Spleen (tissue), 11 donors: ENCODE data around the gene SLC17A8. TPM values are rescaled to one million over a fixed set of nuclear protein-coding genes. Genes with fewer than 3 reads are reported as not detected.

Experiments
- DNase-seq: peaks from one replicate; pipeline ENCODE4 v3.0.0-alpha.2; 2020
- H3K27ac ChIP-seq, 8 donors: fragments of 200-600 bp; sonication (generic) in 7 of 8; 1 replicate in 4 of 8; 2 replicates in 4 of 8; pipeline versions ENCODE4 v1.5.0 to v1.8.0; 2016 to 2021; ENCODE audit warnings: inconsistent platforms in 4 of 8, mild to moderate bottlenecking in 4 of 8, moderate library complexity in 1 of 8
- H3K27me3 ChIP-seq, 7 donors: fragments of 200-600 bp; sonication (generic) in 6 of 7; replicated peaks in 1 of 7; 1 replicate in 4 of 7; 2 replicates in 3 of 7; pipeline versions ENCODE4 v1.5.0 to v1.8.0; 2016 to 2021; ENCODE audit warnings: inconsistent platforms in 3 of 7, mild to moderate bottlenecking in 1 of 7
- H3K36me3 ChIP-seq, 6 donors: fragments of 200-600 bp; sonication (generic) in 5 of 6; 1 replicate in 4 of 6; 2 replicates in 2 of 6; pipeline versions ENCODE4 v1.5.0 to v1.8.0; 2016 to 2021; ENCODE audit warnings: inconsistent platforms in 2 of 6
- H3K4me1 ChIP-seq, 6 donors: fragments of 200-600 bp; sonication (generic) in 5 of 6; 1 replicate in 3 of 6; 2 replicates in 3 of 6; pipeline versions ENCODE4 v1.5.0 to v1.8.0; 2016 to 2021; ENCODE audit warnings: inconsistent platforms in 3 of 6
- H3K4me3 ChIP-seq, 8 donors: fragments of 200-600 bp; sonication (generic) in 7 of 8; 1 replicate in 4 of 8; 2 replicates in 4 of 8; pipeline versions ENCODE4 v1.5.0 to v1.8.0; 2016 to 2021; ENCODE audit warnings: inconsistent platforms in 4 of 8, mild to moderate bottlenecking in 4 of 8, moderate library complexity in 2 of 8
- H3K9me3 ChIP-seq, 8 donors: fragments of 200-600 bp; sonication (generic) in 7 of 8; 1 replicate in 4 of 8; 2 replicates in 4 of 8; pipeline versions ENCODE4 v1.5.0 to v1.8.0; 2016 to 2021; ENCODE audit warnings: inconsistent platforms in 4 of 8
- CTCF ChIP-seq, 11 experiments: fragments of 200-600 bp in 7 of 11; fragments of 450-650 bp in 4 of 11; sonication (generic) in 4 of 11; IDR thresholded peaks in 8 of 11; conservative IDR thresholded peaks in 3 of 11; 1 replicate in 7 of 11; 2 replicates in 4 of 11; pipeline versions ENCODE4 v1.4.0 to v1.8.0; 2016 to 2021; ENCODE audit warnings: antibody characterized with exemption in 11 of 11, inconsistent platforms in 4 of 11, mild to moderate bottlenecking in 1 of 11
- POLR2A ChIP-seq, 3 donors: fragments of 450-650 bp; IDR thresholded peaks; one replicate each; pipeline ENCODE4 v1.5.1; 2017; ENCODE audit warnings: antibody characterized with exemption in 3 of 3, mild to moderate bottlenecking in 1 of 3
- POLR2AphosphoS5 ChIP-seq, 3 donors: sonication (generic); formaldehyde crosslinking; IDR thresholded peaks; one replicate each; pipeline ENCODE4 v1.5.1; 2017; ENCODE audit warnings: antibody characterized with exemption in 3 of 3
- WGBS, 5 donors: extraction: QIAGEN DNeasy Blood & Tissue Kit in 3 of 5; methylation state at CpG; one replicate each; pipeline versions ENCODE4 v1.1.5 to v1.1.7; 2013 to 2018; 5-methylcytosine and 5-hydroxymethylcytosine counted together
- intact Hi-C: fragments of 100-400 bp; cut with DNase I; formaldehyde crosslinking; loops from one replicate; pipeline ENCODE4 v1.15.0; 2023; ENCODE audit warnings: low total_unique reads
- polyA plus RNA-seq, 3 donors: library from polyadenylated mRNA; stranded (reverse); fragments of 200-250 nt; gene quantifications; one replicate each; pipeline ENCODE4 v1.2.1, GENCODE V29; 2013
- total RNA-seq, 7 donors: library from RNA; depleted of rRNA in 3 of 7; stranded (reverse); fragments of >200 nt in 3 of 7; fragmentation: NEBNext Ultra II Directional in 4 of 7; extraction: Animal tissue kit (Norgen Biotek cat#: 25700) in 4 of 7; gene quantifications; one replicate each; pipeline versions ENCODE4 v1.1.0 to v1.2.1, GENCODE V29; 2016 to 2021
- donor health status: healthy with polysubstance abuse.
- donor health status: DM: no; HTN: no; CAD: no; lungs with moderate emphysema.
- donor health status: DM: no; HTN: no; CAD: no.
- donor health status: Bipolar disorder and iron deficiency.
- donor health status: healthy.
- donor health status: DM: no; HTN: no; CAD: no.
- donor health status: DM: yes; HTN: yes; CAD: no.

The SLC17A8 gene
- total and polyA plus RNA-seq, 10 donors = 0.02 to 0.34 TPM; not detected in 8

DNA sequence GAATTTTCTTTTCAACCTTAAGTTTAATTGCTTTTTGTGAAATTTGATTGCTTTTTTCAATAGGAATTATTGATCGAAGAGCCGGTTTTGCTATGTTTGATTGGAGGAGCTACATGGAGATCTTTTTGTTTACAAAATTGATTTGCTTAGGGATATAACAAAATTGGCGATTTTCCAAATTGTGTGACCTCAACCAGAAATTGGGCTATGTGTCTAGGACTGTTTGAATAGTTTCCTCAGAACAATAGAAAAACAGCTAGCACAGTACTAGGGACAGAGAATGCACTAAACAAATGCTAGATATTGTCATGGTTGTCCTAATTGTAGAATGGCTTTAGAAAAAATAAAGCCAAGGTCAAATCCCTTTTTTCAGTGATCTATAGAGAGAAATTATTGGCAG is 2.4 kb downstream of the SLC17A8 start:
- Histone ChIP-seq H3K4me1 (no peaks in the 10 kb centered on the region), H3K4me3 (no peak overlapping the region), H3K27me3 (peaks cover 0 to 43% (median 0%) of the 10 kb centered on the region in 7 donors), H3K36me3 (no peaks in the 10 kb centered on the region), H3K27ac (no peak overlapping the region), H3K9me3 (no peaks in the 10 kb centered on the region)
- DNase-seq = no peak
- WGBS, 5 donors = 74 to 90% (median 85%) methylated on average over 3 of the region's 3 CpGs
- TF ChIP-seq POLR2AphosphoS5 (IDR thresholded peaks at IDR 0.05) (no peak), POLR2A (IDR thresholded peaks at IDR 0.05) (no peak), CTCF (IDR thresholded peaks at IDR 0.05 in 8 of 11, conservative IDR thresholded peaks at IDR 0.05 in 3 of 11) (no peak)
- intact Hi-C loops = loop anchor here (10.0 kb wide), 1 partner anchor 196 kb away; no protein-coding TSS in a partner anchor

DNA sequence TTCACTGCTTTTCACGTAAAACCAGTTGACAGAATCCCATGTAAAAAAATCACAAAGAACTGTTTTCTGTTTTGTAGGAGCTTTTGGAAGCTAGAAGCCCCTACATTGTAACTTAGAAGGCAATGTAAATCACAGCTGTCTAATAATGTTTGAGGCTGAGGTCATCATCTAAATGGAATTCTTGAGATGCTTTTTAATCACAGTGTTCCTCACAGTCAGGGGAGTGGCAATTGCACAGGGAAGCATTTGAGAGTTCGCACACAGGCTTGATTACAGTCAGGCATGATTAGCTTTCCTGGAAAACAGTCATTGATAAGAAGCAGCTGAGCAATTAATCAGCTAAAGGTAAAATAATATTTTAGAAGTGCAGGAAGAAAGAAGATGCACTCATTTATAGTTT is 2.9 kb downstream of the SLC17A8 start:
- TF ChIP-seq CTCF (IDR thresholded peaks at IDR 0.05 in 8 of 11, conservative IDR thresholded peaks at IDR 0.05 in 3 of 11) (no peak), POLR2A (IDR thresholded peaks at IDR 0.05) (no peak), POLR2AphosphoS5 (IDR thresholded peaks at IDR 0.05) (no peak)
- intact Hi-C loops = loop anchor here (10.0 kb wide), 1 partner anchor 195 kb away; no protein-coding TSS in a partner anchor
- H3K4me1 ChIP-seq = no peaks in the 10 kb centered on the region
- no peak overlapping the region for H3K27ac ChIP-seq
- peaks cover 0 to 47% (median 0%) of the 10 kb centered on the region in 7 donors for H3K27me3 ChIP-seq
- no peak overlapping the region for H3K4me3 ChIP-seq
- no peak for DNase-seq
- 63 to 79% (median 71%) methylated on average over 2 of the region's 2 CpGs for WGBS, 5 donors
- no peaks in the 10 kb centered on the region for H3K9me3 ChIP-seq
- no peaks in the 10 kb centered on the region for H3K36me3 ChIP-seq

GRCh38 chr12:100360450-100360849 is 3.6 kb downstream of the SLC17A8 start:
- no peaks in the 10 kb centered on the region for H3K9me3 ChIP-seq
- H3K27me3 ChIP-seq = peaks cover 0 to 44% (median 0%) of the 10 kb centered on the region in 7 donors
- H3K4me1 ChIP-seq = no peaks in the 10 kb centered on the region
- no peak overlapping the region for H3K4me3 ChIP-seq
- no peak for DNase-seq
- no peaks in the 10 kb centered on the region for H3K36me3 ChIP-seq
- no peak overlapping the region for H3K27ac ChIP-seq
- intact Hi-C loops = no loop called here
- no peak for TF ChIP-seq CTCF (IDR thresholded peaks at IDR 0.05 in 8 of 11, conservative IDR thresholded peaks at IDR 0.05 in 3 of 11)
- no peak for TF ChIP-seq POLR2AphosphoS5 (IDR thresholded peaks at IDR 0.05)
- no peak for TF ChIP-seq POLR2A (IDR thresholded peaks at IDR 0.05)

- WGBS, 5 donors = 69 to 89% (median 81%) methylated on average over 4 of the region's 4 CpGs
- no peak overlapping the region for H3K4me3 ChIP-seq
- intact Hi-C loops = no loop called here
- TF ChIP-seq POLR2A (IDR thresholded peaks at IDR 0.05) (no peak), POLR2AphosphoS5 (IDR thresholded peaks at IDR 0.05) (no peak), CTCF (IDR thresholded peaks at IDR 0.05 in 8 of 11, conservative IDR thresholded peaks at IDR 0.05 in 3 of 11) (no peak)
- no peak for DNase-seq
- H3K4me1 ChIP-seq = no peaks in the 10 kb centered on the region
- H3K36me3 ChIP-seq = no peaks in the 10 kb centered on the region
- no peak overlapping the region for H3K27ac ChIP-seq
- H3K9me3 ChIP-seq = no peaks in the 10 kb centered on the region
- peaks cover 0 to 15% (median 0%) of the 10 kb centered on the region in 7 donors for H3K27me3 ChIP-seq
Measured at GRCh38 chr12:100364324-100364723, 7.5 kb downstream of the SLC17A8 start.
